IMR-90 (cell line): Measurements from ENCODE around the gene SLC25A12. TPM values are rescaled to one million over a fixed set of nuclear protein-coding genes. Genes with fewer than 3 reads are reported as not detected.

Source experiments
- ATAC-seq: fragments of 200-7000 bp; cut with Tn5 transposase; 2 replicates; pipeline ENCODE4 v1.9.1; 2020; ENCODE audit warnings: low read depth, mild to moderate bottlenecking, moderate library complexity
- BruUV-seq: library from RNA; stranded (reverse); fragments of 400-500 nt; replicated peaks from 2 replicates; lab custom pipeline; 2021; lab: Mats Ljungman, UMichigan
- CTCF ChIA-PET: fragments of 300-600 bp; formaldehyde crosslinking; extraction: SDS; loops from one replicate; lab custom pipeline; 2021; ENCODE audit warnings: antibody characterized with exemption; lab: Yijun Ruan, JAX
- POLR2A ChIA-PET: fragments of 300-600 bp; sonication (Branson Sonifier 250); formaldehyde crosslinking; loops from one replicate; lab custom pipeline; 2022; ENCODE audit warnings: antibody characterized with exemption; ENCODE audit not compliant: unreplicated experiment; lab: Charles Lee
- DNase-seq: peaks from one replicate; pipeline ENCODE4 v3.0.0; 2013
- H2AFZ ChIP-seq: replicated peaks from 2 replicates; pipeline ENCODE3; 2013; ENCODE audit warnings: low read length, mild to moderate bottlenecking; ENCODE audit not compliant: poor library complexity
- H2AK5ac ChIP-seq: 2 replicates; pipeline ENCODE4 v1.6.1; 2013; ENCODE audit warnings: low read depth, low read length, inconsistent platforms
- H2AK9ac ChIP-seq: replicated peaks from 2 replicates; pipeline ENCODE3; 2013; ENCODE audit warnings: mild to moderate bottlenecking, low read depth, low read length, moderate library complexity; ENCODE audit not compliant: poor library complexity
- H2BK120ac ChIP-seq: 2 replicates; pipeline ENCODE4 v1.6.1; 2013; ENCODE audit warnings: low read depth, low read length, inconsistent platforms
- H2BK15ac ChIP-seq: 3 replicates; pipeline ENCODE4 v1.6.1; 2013; ENCODE audit warnings: low read depth, low read length, inconsistent platforms
- H2BK20ac ChIP-seq: 2 replicates; pipeline ENCODE4 v1.6.1; 2013; ENCODE audit warnings: low read depth, mild to moderate bottlenecking, inconsistent platforms, low read length, moderate library complexity
- H2BK5ac ChIP-seq: 2 replicates; pipeline ENCODE4 v1.6.1; 2013; ENCODE audit warnings: mild to moderate bottlenecking, low read depth, low read length, inconsistent platforms; ENCODE audit not compliant: poor library complexity, severe bottlenecking
- H3K14ac ChIP-seq: replicated peaks from 2 replicates; pipeline ENCODE4 v1.6.1; 2013; ENCODE audit warnings: low read depth, low read length, inconsistent platforms
- H3K18ac ChIP-seq: 2 replicates; pipeline ENCODE4 v1.6.1; 2013; ENCODE audit warnings: low read depth, low read length, control low read depth
- H3K23ac ChIP-seq: 2 replicates; pipeline ENCODE4 v1.6.1; 2013; ENCODE audit warnings: low read depth, low read length, inconsistent platforms
- H3K27ac ChIP-seq: 2 replicates; pipeline ENCODE4 v1.5.1; 2013; ENCODE audit warnings: mild to moderate bottlenecking, control low read depth, low read length; ENCODE audit not compliant: insufficient read depth
- H3K27me3 ChIP-seq: 2 replicates; pipeline ENCODE4 v1.6.1; 2013; ENCODE audit warnings: low read length; ENCODE audit not compliant: control insufficient read depth, insufficient read depth
- H3K36me3 ChIP-seq: 2 replicates; pipeline ENCODE4 v1.6.1; 2013; ENCODE audit warnings: low read length, mixed read lengths; ENCODE audit not compliant: control insufficient read depth, insufficient read depth
- H3K4ac ChIP-seq: 2 replicates; pipeline ENCODE4 v1.6.1; 2013; ENCODE audit warnings: low read depth, low read length, inconsistent platforms
- H3K4me1 ChIP-seq: 2 replicates; pipeline ENCODE4 v1.6.1; 2013; ENCODE audit warnings: low read length, mixed read lengths; ENCODE audit not compliant: control insufficient read depth, insufficient read depth
- H3K4me2 ChIP-seq: 2 replicates; pipeline ENCODE4 v1.6.1; 2013; ENCODE audit warnings: low read depth, mild to moderate bottlenecking, control low read depth, low read length, moderate library complexity
- H3K4me3 ChIP-seq: 2 replicates; pipeline ENCODE4 v1.5.1; 2013; ENCODE audit warnings: low read depth, mild to moderate bottlenecking, control low read depth, low read length, moderate library complexity; ENCODE audit not compliant: insufficient read depth
- H3K56ac ChIP-seq: 2 replicates; pipeline ENCODE4 v1.6.1; 2013; ENCODE audit warnings: low read length, inconsistent platforms; ENCODE audit not compliant: insufficient read depth; ENCODE audit errors: extremely low read depth
- H3K79me1 ChIP-seq, 2 experiments: 2 replicates each; pipeline ENCODE4 v1.6.1; 2013; ENCODE audit warnings: low read length in 2 of 2, inconsistent platforms in 1 of 2, low read depth in 1 of 2
- H3K9ac ChIP-seq: 2 replicates; pipeline ENCODE4 v1.6.1; 2013; ENCODE audit warnings: low read depth, low read length, control low read depth
- H3K9me1 ChIP-seq: 2 replicates; pipeline ENCODE4 v1.6.1; 2013; ENCODE audit warnings: low read length, inconsistent platforms; ENCODE audit not compliant: insufficient read depth
- H3K9me3 ChIP-seq: 2 replicates; pipeline ENCODE4 v1.6.1; 2013; ENCODE audit warnings: low read length; ENCODE audit not compliant: control insufficient read depth, insufficient read depth
- H4K20me1 ChIP-seq: 2 replicates; pipeline ENCODE4 v1.6.1; 2013; ENCODE audit warnings: low read length, inconsistent platforms; ENCODE audit not compliant: insufficient read depth
- H4K5ac ChIP-seq: 2 replicates; pipeline ENCODE4 v1.6.1; 2013; ENCODE audit warnings: mild to moderate bottlenecking, low read depth, low read length, control low read depth
- H4K8ac ChIP-seq, 2 experiments: 2 replicates each; pipeline ENCODE4 v1.6.1; 2013; ENCODE audit warnings: low read depth in 2 of 2, low read length in 2 of 2, control low read depth in 1 of 2, inconsistent platforms in 1 of 2
- H4K91ac ChIP-seq: 2 replicates; pipeline ENCODE4 v1.6.1; 2013; ENCODE audit warnings: low read depth, low read length, inconsistent platforms; ENCODE audit not compliant: insufficient read depth
- CHD1 ChIP-seq: IDR thresholded peaks from 2 replicates; pipeline ENCODE4 v1.6.1; 2012; ENCODE audit warnings: low read depth, low read length, improper control_type of control experiment
- CTCF ChIP-seq: conservative IDR thresholded peaks from 2 replicates; pipeline ENCODE4 v1.5.1; 2012; ENCODE audit warnings: mild to moderate bottlenecking, low read depth, low read length, improper control_type of control experiment
- MAFK ChIP-seq: IDR thresholded peaks from 2 replicates; pipeline ENCODE4 v1.6.1; 2012; ENCODE audit warnings: low read depth, low read length, improper control_type of control experiment
- POLR2A ChIP-seq: IDR thresholded peaks from 2 replicates; pipeline ENCODE4 v1.6.1; 2012; ENCODE audit warnings: mild to moderate bottlenecking, low read depth, low read length
- RAD21 ChIP-seq: IDR thresholded peaks from 2 replicates; pipeline ENCODE4 v1.6.1; 2012; ENCODE audit warnings: low read length, improper control_type of control experiment
- RFX5 ChIP-seq: IDR thresholded peaks from 2 replicates; pipeline ENCODE4 v1.8.0; 2012; ENCODE audit warnings: low read depth, mild to moderate bottlenecking, low read length, moderate library complexity
- WGBS, 2 experiments: methylation state at CpG; one replicate each; pipeline versions ENCODE4 v1.1.5 to v1.1.7; 2013; ENCODE audit warnings: missing lambda C conversion rate in 2 of 2; ENCODE audit not compliant: insufficient read length in 1 of 2; ENCODE audit errors: extremely low coverage in 2 of 2; 5-methylcytosine and 5-hydroxymethylcytosine counted together
- dilution Hi-C: fragments of 300-500 bp; cut with HindIII; formaldehyde crosslinking; loops from one replicate; pipeline ENCODE4 v1.14.3; 2018; ENCODE audit warnings: low sequenced_read_pairs; ENCODE audit not compliant: unreplicated experiment
- in situ Hi-C: fragments of 300-500 bp; cut with MboI; formaldehyde crosslinking; loops from 3 replicates; pipeline ENCODE4 v1.14.3; 2019; ENCODE audit warnings: low sequenced_read_pairs, inconsistent platforms, mixed read lengths
- intact Hi-C: fragments of 100-400 bp; cut with micrococcal nuclease; formaldehyde crosslinking; loops from 2 replicates; pipeline ENCODE4 v1.10.0; 2022
- microRNA-seq, 2 experiments: library from miRNA; stranded (forward) in 1 of 2; unstranded in 1 of 2; fragments of 10-50 nt in 1 of 2; fragments of <30 nt in 1 of 2; gene quantifications in 1 of 2; microRNA quantifications in 1 of 2; one replicate each; pipeline versions ENCODE3 to v1.1.0; 2013 to 2020; ENCODE audit not compliant: insufficient read depth in 1 of 2, insufficient read length in 1 of 2, unreplicated experiment in 1 of 2
- polyA plus RNA-seq, 3 experiments: library from polyadenylated mRNA; depleted of rRNA; stranded (reverse); fragments of >200 nt; gene quantifications; 2 replicates each; pipeline ENCODE4 v1.2.3, GENCODE V29; 2012; ENCODE audit warnings: low replicate concordance in 1 of 3
- small RNA-seq, 5 experiments: library from RNA; depleted of rRNA; stranded (forward); fragments of <200 nt; gene quantifications; one replicate each; pipeline ENCODE3, GENCODE V24; 2012
- total RNA-seq: library from RNA; depleted of rRNA; stranded (reverse); fragments of >200 nt; gene quantifications from 2 replicates; pipeline ENCODE4 v1.2.3, GENCODE V29; 2012; rRNA removed

The SLC25A12 gene
- total and polyA plus RNA-seq, 2 of the 4 experiments (the other 2 are of a cell fraction), result 16.3 to 17.6 TPM

- no peak overlapping the region for H3K23ac ChIP-seq
- H4K8ac ChIP-seq, result no peak overlapping the region
- H4K20me1 ChIP-seq, result peaks cover 4% of the 10 kb centered on the region; the same call in 1 of the 2 replicates
- TF ChIP-seq CHD1 (no peak), RAD21 (no peak), CTCF (no peak), MAFK (no peak), RFX5 (no peak), POLR2A (no peak)
- WGBS, 2 experiments, result no CpG with 5 or more reads among the region's 4 CpGs
- H3K27me3 ChIP-seq, result no peaks in the 10 kb centered on the region
- no peaks in the 10 kb centered on the region; the same call in 1 of the 2 replicates for H3K9me1 ChIP-seq
- H4K5ac ChIP-seq, result no peak overlapping the region
- H3K4me3 ChIP-seq, result no peak overlapping the region
- H3K56ac ChIP-seq, result no peak overlapping the region
- H3K27ac ChIP-seq, result no peak overlapping the region
- H3K18ac ChIP-seq, result no peak overlapping the region
- CTCF ChIA-PET, result interaction anchor here (0.7 kb wide), 1 partner anchor 14 kb away, joined by 3 read pairs; no protein-coding TSS in a partner anchor
- POLR2A ChIA-PET, result no interaction called here
- H3K79me1 ChIP-seq, result peaks cover 17 to 20% of the 10 kb centered on the region in 2 experiments
- no peaks in the 10 kb centered on the region for H3K9me3 ChIP-seq
- H2AFZ ChIP-seq, result no peak overlapping the region
- H2AK5ac ChIP-seq, result no peak overlapping the region
- in situ Hi-C loops (no loop called here), intact Hi-C loops (no loop called here), dilution Hi-C loops (no loop called here)
- ATAC-seq (no peak), DNase-seq (no peak)
- BruUV-seq, result no TSS peak
- no peak overlapping the region for H3K4me2 ChIP-seq
- no peak overlapping the region for H2BK15ac ChIP-seq
- no peak overlapping the region for H4K91ac ChIP-seq
- H2BK5ac ChIP-seq, result no peak overlapping the region
- H2BK20ac ChIP-seq, result no peak overlapping the region
- H3K4me1 ChIP-seq, result peaks cover 4% of the 10 kb centered on the region; the same call in 1 of the 2 replicates
- H3K9ac ChIP-seq, result no peak overlapping the region
- no peak overlapping the region for H3K14ac ChIP-seq
- H2BK120ac ChIP-seq, result no peak overlapping the region
- no peak overlapping the region for H2AK9ac ChIP-seq
- peaks cover 30% of the 10 kb centered on the region for H3K36me3 ChIP-seq
- H3K4ac ChIP-seq, result no peak overlapping the region
Measured at GRCh38 chr2:171735991-171736710, 157.9 kb downstream of the SLC25A12 start.

Small RNA genes within 50 kb of the gene (microRNA-seq; reads per million reads assigned to microRNA genes)
- gene RNU6-182P (ENCODE audit: insufficient read depth, insufficient read length), result not detected

Small RNA genes within 50 kb of the gene (small RNA-seq; reads per million reads assigned to genes)
- gene RNU6-182P, result 0 reads per million in 5 experiments

Other genes with a start within 250 kb of the SLC25A12 start
- 114 and 140 TPM in 2 replicates for gene DYNC1I2, start 206.8 kb downstream of the SLC25A12 start, total RNA-seq
- gene DYNC1I2, start 206.8 kb downstream of the SLC25A12 start, polyA plus RNA-seq (2012; rRNA removed), result 95.5 and 110 TPM in 2 replicates
- gene HAT1, start 28.2 kb upstream of the SLC25A12 start, total RNA-seq, result 24.4 and 49.2 TPM in 2 replicates
- gene HAT1, start 28.2 kb upstream of the SLC25A12 start, polyA plus RNA-seq (2012; rRNA removed), result 37.1 and 42.1 TPM in 2 replicates
- gene METAP1D, start 105.7 kb upstream of the SLC25A12 start, total RNA-seq, result 3.4 and 4.2 TPM in 2 replicates
- 5.5 TPM in 2 replicates for gene METAP1D, start 105.7 kb upstream of the SLC25A12 start, polyA plus RNA-seq (2012; rRNA removed)
- gene DLX1, start 191.3 kb upstream of the SLC25A12 start, total RNA-seq, result 0.36 and 1.1 TPM in 2 replicates
- gene DLX1, start 191.3 kb upstream of the SLC25A12 start, polyA plus RNA-seq (2012; rRNA removed), result 2.1 and 2.2 TPM in 2 replicates
- not detected in 2 replicates for gene DLX2, start 208.7 kb upstream of the SLC25A12 start, total RNA-seq
- 0.38 and 0.44 TPM in 2 replicates for gene DLX2, start 208.7 kb upstream of the SLC25A12 start, polyA plus RNA-seq (2012; rRNA removed)